Measurements from ENCODE around the gene TREML1.
"Not testable (repeated sequence)": the region's sequence is repeated elsewhere in the genome, so short reads cannot be mapped to it uniquely, and the experiment has no call there.

Gene TREML1

GRCh38 chr6:41147917-41148316, 6.2 kb downstream of the TREML1 start:
- DNase-seq (ENCODE audit: low read depth, low spot score) = no peak

GRCh38 chr6:41136911-41137310, 17.2 kb downstream of the TREML1 start:
- DNase-seq (ENCODE audit: low read depth, low spot score) = no peak

- no peak for DNase-seq (ENCODE audit: low read depth, low spot score)
Observed at GRCh38 chr6:41135062-41135832, 18.9 kb downstream of the TREML1 start.

DNA sequence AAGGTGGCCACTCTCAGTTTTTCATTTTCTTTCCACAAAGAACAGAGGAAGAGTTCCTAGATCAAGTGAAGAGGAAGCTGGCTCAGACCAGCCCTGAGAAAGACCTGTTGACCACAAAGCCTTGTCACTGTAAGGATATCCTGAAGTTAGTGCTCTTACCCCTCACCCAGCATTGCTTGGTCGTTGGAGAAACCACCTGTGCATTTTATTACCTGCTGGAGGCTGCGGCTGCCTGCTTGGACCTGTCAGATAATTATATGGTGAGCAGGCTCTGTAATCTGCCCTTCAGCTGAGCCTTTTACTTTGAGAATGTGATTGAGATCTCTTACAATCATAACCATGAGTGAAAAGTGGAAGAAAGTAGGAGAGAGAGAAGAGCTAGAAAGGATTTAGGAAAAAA, 21.9 kb downstream of the TREML1 start:
- DNase-seq (ENCODE audit: low read depth, low spot score) = no peak

- DNase-seq (ENCODE audit: low read depth, low spot score) = no peak
Observed at GRCh38 chr6:41125282-41125681, 28.9 kb downstream of the TREML1 start.

- DNase-seq (ENCODE audit: low read depth, low spot score) = no peak
Observed at GRCh38 chr6:41122918-41123317, 31.2 kb downstream of the TREML1 start.

DNA sequence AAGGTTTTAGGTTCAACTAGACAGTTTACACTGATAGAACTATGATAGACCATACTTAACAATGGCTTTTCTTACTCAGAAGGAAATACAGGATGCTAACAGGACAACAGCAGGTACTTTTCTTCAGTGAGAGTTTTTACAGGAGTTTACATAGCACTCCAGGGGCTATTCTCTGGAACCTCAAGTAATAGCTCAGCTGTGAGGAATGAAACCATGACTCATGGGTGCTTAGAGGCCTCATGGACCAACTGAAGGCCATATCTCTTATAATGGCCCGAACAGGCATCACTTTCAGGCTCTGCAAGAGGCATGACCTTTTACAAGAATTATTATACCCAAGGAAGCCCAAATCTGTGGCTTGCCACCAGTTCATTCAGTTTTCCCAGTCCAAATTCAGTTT, 31.8 kb downstream of the TREML1 start:
- DNase-seq (ENCODE audit: low read depth, low spot score) = no peak

- no peak for DNase-seq (ENCODE audit: low read depth, low spot score)
Observed at GRCh38 chr6:41120058-41120457, 34.1 kb downstream of the TREML1 start.

GRCh38 chr6:41119508-41119907, 34.6 kb downstream of the TREML1 start:
- no peak for DNase-seq (ENCODE audit: low read depth, low spot score)

- DNase-seq (ENCODE audit: low read depth, low spot score) = not testable (repeated sequence)
Observed at GRCh38 chr6:41115027-41115426, 39.1 kb downstream of the TREML1 start.

DNA sequence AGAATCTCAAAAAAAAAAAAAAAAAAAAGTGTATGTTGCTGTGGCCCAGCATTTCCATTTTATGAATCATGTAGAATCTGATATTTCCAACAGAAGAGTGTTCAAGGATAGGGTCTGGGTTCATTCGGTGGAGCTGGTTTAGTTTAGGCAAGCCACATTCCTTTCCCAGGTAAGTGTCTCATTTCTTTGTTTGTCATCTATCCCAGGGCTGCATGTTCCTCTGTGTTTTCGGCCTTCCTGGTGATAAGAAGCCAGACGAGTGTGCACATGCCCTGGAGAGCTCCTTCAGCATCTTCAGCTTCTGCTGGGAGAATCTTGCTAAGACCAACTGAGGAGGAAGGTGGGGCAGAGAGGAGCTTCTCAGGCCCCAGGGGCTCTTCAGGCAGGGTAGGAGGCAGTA, 43.1 kb downstream of the TREML1 start:
- DNase-seq (ENCODE audit: low read depth, low spot score) = no peak

- no peak for DNase-seq (ENCODE audit: low read depth, low spot score)
Observed at GRCh38 chr6:41103847-41104246, 50.3 kb downstream of the TREML1 start.

GRCh38 chr6:41100871-41101287, 53.3 kb downstream of the TREML1 start:
- DNase-seq (ENCODE audit: low read depth, low spot score) = peak; percentile 86
